GM21515 (cell line): ENCODE data around the gene DAPK3.
"Not testable (repeated sequence)": the region's sequence is repeated elsewhere in the genome, so short reads cannot be mapped to it uniquely, and the experiment has no call there.

ENCODE experiments used
- ATAC-seq: cut with Tn5 transposase; IDR thresholded peaks from one replicate; pipeline ENCODE4 v1.9.1; 2021; ENCODE audit not compliant: unreplicated experiment

The DAPK3 gene

GRCh38 chr19:3955688-3956087 is 15.2 kb downstream of the DAPK3 start:
- no peak for ATAC-seq

DNA sequence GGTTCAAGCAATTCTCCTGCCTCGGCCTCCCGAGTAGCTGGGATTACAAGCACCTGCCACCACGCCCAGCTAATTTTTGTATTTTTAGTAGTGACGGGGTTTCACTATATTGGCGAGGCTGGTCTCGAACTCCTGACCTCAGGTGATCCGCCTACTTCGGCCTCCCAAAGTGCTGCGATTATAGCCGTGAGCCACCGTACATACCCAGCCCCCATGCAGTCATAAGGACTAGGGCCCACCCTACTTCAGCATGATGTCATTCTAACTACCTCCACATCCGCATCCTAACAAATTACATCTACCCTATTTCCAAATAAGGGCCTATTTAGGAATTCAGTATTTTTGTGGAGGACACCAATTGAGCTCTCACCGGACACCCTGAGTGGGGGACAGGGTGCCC is 15.6 kb downstream of the DAPK3 start:
- ATAC-seq: not testable (repeated sequence)

DNA sequence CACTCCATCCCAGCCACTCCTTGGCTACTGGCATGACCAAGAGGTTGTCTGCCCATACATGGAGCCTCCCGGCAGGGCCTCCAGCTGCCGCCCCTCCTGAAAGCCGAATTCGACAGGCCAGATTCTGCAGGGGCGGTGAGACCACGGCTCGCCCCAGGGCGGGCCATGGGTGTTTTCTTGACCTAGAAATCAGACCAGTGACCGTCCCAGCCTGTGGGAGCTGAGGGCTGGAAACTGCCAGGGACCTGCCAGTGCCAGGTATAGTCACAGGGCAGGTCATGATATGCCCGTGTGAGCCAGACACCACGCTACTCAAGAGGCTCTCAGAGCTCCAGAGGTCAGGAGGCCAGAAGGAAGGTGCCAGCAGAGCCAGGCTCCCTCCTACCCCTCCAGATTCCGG is 16.8 kb downstream of the DAPK3 start:
- ATAC-seq: no peak

GRCh38 chr19:3952755-3953276 is 18.1 kb downstream of the DAPK3 start:
- not testable (repeated sequence) for ATAC-seq

- no peak for ATAC-seq
Observed at GRCh38 chr19:3950871-3951861, 19.7 kb downstream of the DAPK3 start.

DNA sequence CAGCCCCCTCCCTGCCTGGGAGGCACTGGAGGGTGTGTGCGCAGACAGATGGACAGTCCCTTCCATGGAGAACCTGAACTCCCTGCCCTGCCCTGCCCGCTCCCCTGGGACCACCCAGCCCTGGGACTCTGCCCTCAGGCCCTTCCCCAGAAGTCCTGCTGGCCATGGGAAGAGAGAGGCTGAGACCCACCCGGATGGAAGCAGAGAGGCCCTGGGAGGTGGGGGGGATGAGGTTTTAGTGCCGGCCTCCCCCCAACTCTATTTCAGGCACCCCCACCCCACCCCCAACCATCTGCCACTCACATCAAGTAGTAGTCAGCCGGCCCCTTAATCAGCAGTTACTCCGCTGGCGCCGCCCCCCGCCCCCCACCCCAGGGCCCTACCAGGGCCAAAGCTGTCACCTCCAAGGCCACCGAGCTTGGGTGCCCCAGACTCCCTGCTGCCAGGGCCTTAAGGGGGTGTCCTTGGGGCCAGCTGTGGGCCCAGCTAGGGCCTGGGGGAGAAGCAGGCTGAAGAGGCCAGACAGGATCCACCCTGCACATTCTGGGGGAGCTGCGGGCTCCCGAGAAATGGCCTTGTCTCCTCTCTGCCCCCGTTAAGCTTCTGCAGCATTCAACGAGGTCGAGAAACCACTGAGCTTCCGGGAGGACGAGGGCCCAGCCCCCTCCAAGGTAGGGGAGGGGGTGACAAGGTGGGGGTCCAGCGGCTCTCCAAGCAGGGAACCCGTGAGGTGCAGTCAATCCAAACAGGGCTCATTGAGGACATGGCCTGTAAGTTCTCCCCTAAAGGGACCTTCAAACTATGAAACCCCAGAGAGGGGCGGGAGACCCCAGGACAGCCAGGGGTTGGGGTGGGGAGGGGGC is 20.7 kb downstream of the DAPK3 start:
- no peak for ATAC-seq

DNA sequence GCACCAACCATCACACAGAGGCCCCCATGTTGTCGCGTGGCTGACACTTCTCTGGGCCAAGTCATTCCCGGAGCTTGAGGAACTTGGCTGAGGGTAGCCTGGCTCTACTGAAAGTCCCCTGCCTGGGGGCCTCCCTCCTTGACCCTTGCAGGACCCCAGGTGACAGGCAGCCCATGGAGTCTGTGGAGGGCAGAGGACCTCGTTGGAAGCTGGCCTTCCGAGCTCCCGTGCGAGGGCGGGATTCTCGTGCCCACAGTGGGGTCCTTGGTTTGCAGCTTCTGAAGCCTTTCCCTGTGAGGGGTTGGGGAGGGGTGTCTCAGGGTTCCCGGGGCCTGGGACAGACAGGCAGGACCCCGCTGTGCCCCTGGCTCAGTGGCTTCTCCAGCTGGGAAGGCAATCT is 21.6 kb downstream of the DAPK3 start:
- no peak for ATAC-seq

GRCh38 chr19:3947316-3947933 is 23.5 kb downstream of the DAPK3 start:
- ATAC-seq: not testable (repeated sequence)

GRCh38 chr19:3945838-3946237 is 25.1 kb downstream of the DAPK3 start:
- no peak for ATAC-seq

DNA sequence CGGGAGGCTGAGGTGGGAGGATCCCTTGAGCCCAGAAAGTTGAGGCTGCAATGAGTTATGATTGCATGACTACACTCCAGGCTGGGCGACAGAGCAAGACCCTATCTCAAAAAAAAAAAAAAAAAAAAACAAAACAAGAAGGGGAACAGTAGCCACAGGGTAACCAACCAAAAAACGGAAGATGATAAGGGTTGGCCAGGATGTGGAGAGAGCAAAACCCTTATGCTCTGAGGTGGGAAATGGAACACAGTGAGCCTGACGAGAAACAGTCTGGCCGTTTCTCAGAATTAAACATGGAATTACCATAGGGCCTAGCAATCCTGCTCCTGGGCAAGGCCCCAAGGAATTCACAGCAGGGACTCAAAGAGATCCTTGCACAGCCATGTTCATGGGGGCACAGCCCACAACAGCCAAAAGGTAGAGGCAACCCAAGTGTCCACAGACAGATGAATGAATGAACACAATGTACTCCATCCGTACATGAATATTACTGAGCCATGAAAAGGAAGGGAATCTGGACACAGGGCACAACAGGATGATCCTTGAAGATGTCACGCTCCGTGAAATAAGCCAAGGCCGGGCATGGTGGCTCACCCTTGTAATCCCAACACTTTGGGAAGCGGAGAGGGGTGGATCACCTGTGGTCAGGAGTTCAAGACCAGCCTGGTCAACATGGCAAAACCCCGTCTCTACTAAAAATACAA is 26.7 kb downstream of the DAPK3 start:
- ATAC-seq: no peak

DNA sequence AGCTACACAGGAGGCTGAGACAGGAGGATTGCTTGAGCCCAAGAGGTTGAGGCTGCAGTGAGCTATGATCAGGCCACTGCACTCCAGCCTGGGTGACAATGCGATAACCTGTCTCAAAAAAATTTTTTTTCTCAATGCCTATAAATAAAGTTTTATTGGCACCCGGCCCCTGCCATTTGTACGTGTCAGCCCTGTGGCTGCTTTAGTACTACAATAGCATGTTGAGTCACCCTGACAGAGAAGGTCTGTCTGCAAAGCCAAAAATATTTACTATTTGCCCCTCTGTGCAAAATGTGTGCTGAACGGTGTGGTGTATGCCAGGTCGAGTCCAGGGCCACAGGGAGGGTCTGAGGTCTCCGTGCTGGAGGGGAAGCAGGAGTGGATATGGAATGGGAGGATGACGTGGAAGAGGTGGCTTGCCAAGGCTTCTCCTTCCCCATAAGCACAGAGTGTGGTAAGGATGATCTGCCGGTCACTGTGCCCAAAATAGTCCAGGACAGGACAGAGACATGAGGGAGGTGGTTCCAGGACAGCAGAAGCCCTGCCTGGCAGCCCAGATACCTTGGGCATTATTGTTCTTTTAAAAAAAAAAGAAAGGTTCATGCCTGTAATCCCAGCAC is 28.0 kb downstream of the DAPK3 start:
- no peak for ATAC-seq

DNA sequence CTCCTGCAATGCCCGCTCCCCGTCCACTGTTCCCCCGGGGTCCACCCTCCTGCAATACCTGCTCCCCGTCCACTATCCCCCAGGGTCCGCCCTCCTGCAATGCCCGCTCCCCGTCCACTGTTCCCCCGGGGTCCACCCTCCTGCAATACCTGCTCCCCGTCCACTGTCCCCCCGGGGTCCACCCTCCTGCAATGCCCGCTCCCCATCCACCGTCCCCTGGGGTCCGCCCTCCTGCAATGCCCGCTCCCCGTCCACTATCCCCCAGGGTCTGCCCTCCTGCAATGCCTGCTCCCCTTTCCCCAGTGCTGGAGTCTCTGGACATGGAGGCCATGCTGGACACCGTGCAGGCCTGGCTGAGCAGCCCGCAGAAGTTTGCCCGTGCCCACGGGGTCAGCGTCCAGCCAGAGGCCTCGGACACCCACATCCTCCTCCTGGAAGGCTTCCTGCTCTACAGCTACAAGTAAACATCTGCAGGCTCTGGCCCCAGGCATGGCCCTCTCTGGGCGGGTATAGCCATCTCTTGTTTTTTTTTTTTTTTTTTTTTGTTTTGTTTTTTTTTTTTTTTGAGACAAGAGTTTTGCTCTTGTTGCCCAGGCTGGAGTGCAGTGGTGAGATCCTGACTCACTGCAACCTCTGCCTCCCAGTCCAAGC is 32.5 kb downstream of the DAPK3 start:
- not testable (repeated sequence) for ATAC-seq

- no peak for ATAC-seq
Observed at GRCh38 chr19:3936506-3937442, 34.1 kb downstream of the DAPK3 start.

GRCh38 chr19:3932931-3933810 is 37.7 kb downstream of the DAPK3 start, which contains the start of gene NMRK2:
TSS of gene NMRK2 (plus strand) at chr19:3933069. CDS start at chr19:3933672, 603 bp downstream.
- ATAC-seq: no peak

DNA sequence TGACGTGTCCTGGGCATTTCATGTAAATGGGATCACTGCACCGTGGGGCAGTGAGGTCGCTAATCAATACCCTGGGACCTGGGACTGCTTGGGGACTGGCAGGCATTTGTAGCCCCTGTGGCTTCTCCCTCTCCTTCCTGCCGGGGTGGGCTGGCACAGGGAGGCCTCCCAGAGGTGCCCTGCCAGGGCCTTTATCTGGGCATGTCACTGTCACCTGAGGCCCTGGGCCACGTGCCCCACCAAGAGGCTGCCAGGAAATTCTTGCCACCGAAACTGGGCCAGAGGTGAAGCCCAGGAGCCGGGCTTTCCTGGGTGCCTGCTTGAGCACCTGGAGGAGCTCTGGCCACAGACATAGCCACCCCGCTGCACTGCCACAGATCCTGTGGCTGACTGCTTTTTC is 39.9 kb downstream of the DAPK3 start:
- no peak for ATAC-seq

DNA sequence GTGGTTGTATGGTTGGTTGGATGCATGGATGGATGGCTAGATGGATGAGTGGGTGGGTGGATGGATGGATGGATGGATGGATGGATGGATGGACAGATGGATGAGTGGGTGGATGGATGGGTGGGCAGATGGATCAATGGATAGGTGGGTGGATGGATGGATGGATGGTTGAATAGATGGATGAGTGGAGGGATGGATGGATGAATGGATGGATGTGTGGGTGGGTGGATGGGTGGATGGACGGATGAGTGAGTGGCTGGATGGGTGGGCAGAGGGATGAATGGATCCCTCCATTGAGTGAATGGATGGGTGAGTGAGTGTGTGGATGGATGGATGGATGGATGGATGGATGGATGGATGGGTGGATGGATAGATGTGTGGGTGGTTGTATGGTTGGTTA is 47.0 kb downstream of the DAPK3 start:
- no peak for ATAC-seq

DNA sequence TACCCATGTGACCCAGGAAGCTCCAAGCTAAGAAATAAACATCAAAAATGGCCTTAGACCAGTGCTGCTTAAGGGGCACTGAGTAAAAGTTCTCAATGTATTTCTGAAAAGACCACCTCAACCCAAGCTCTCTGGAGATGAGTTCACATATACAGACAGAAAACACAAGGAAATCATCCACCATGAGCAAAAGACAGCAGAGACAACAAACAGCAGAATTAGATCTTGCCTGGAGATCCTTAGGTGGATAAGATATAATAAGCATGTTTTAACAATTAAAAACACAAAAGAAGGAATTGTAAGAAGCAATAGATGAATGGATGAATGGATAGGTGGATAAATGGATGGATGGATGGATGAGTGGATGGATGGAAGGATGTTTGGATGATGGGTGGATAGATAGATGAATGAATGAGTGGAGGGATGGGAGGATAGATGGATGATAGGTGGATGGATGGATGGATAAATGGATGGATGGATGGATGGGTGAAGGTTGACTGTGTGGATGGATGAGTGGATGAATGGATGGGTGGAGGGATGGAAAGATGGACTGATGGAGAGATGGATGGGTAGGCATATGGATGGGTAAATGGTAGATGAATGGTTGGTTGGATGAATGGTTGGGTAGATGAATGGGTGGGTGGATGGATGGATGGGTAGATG is 47.7 kb downstream of the DAPK3 start:
- no peak for ATAC-seq
